Measurements from ENCODE around the gene CDC14A.
A peak's percentile ranks its signal among the peaks of the same experiment; 100 is the strongest.
"Not testable (repeated sequence)": the region's sequence is repeated elsewhere in the genome, so short reads cannot be mapped to it uniquely, and the experiment has no call there.

The CDC14A gene, protein sequence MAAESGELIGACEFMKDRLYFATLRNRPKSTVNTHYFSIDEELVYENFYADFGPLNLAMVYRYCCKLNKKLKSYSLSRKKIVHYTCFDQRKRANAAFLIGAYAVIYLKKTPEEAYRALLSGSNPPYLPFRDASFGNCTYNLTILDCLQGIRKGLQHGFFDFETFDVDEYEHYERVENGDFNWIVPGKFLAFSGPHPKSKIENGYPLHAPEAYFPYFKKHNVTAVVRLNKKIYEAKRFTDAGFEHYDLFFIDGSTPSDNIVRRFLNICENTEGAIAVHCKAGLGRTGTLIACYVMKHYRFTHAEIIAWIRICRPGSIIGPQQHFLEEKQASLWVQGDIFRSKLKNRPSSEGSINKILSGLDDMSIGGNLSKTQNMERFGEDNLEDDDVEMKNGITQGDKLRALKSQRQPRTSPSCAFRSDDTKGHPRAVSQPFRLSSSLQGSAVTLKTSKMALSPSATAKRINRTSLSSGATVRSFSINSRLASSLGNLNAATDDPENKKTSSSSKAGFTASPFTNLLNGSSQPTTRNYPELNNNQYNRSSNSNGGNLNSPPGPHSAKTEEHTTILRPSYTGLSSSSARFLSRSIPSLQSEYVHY

DNA sequence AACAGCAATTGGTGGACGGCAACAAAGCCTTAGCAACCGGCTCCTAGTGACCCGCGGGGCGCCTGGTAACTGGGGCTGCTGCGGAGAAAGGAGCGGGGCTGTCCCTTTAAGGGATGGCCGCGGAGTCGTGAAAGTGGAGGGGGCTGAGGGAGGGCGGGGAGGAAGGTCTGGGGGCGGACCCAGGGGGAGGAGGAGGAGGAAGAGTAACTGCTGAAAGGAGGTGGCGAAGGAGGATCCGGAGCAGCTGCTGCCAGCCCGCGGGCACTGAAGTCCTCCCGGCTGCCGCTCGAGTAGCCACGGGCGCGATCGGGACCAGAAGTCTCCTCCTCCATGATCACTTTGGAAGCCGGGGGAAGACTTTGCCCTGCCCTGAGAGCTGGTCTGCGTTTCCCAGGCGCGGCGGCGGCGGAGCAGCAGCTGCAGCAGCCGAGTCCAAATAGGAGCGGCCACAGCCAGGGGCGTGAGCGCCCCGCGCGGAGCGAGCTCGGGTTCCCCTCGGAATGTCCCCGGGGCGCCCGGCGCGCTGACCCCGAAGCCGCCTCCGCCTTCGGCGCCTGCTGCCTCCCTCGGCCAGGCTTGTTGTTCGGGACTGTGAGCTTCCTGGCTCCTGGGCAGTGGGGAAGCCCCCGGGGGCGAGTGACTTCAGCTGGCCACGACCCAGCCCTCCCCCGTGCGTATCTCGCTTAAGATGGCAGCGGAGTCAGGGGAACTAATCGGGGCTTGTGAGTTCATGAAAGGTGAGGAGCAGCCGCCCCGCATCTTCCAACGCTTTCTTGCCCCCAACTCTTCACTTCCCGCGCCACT lies at the start of gene CDC14A:
TSS of gene CDC14A (plus strand) at position 240 of the 804 bp plus-strand sequence. CDS start at position 689, 449 bp downstream.
- DNase-seq, result peak; percentile 75

DNA sequence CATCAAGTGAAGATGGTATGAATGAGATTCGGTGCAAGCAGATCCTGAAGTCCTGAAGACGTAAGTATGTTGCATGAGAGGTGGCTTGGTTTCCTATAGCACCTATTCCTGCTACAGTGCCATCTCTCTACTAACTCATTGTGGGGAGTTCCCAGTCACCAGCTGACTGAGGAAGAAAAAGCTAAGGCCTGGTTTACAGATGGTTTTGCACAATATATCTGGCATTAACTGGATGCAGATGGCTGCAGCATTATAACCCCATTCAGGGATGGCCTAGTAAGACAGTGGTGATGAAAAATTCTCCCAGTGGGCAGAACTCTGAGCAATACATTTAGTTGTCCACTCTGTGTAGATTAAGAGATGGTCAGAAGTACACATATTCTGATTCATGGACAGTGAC lies 49.6 kb upstream of the CDC14A start:
- no peak for DNase-seq

DNA sequence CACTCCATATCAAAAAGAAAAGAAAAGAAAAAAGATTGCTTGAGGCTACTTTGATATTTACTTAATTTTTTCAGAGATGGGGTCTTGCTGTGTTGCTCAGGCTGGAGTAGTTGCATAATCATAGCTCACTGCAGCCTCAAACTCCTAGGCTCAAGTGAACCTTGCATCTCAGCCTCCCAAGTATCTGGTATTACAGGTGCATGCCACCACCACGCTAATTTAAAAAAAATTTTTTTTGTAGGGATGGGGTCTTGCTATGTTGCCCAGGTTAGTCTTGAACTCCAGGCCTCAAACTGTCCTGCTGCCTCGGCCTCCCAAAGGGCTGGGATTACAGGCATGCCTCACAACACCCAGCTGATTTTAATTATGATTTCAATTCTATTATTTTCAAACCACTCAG lies 48.1 kb upstream of the CDC14A start:
- no peak for DNase-seq

DNA sequence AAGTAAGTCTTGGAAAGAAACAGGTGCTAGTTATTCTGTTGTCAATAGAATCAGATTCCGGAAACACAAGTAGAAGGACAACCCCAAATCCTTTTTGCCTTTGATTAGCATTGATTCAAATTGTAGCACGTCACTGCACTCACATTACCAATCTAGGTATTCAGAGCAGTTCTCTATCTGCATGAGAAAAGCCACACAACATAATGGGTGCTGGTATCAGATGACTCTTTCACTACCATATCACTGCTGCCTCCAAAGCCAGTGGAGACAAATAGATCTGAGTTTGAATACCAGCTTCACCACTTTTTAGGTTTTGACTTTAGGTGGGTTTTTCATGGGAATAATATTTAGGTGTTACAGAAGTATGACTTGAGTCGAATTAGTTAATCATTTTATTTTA lies 47.4 kb upstream of the CDC14A start:
- DNase-seq, result no peak

DNA sequence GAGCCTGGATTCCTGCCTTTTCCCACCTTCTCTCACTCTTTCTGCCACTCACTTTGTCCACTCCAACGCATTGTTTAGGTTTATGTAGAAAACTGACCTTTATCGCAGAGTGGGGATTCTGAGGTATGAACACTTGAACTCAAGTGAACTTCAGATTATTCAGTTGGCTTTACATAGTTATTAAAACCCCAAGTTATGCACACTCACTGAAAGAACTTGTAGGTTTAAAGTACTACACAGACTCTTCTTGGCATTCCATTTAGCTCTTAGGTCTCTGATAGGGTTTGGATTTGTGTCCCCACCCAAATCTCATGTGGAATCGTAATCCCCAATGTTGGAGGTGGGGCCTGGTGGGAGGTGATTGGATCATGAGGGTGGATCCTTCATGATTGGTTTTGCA lies 46.4 kb upstream of the CDC14A start:
- DNase-seq, result no peak

DNA sequence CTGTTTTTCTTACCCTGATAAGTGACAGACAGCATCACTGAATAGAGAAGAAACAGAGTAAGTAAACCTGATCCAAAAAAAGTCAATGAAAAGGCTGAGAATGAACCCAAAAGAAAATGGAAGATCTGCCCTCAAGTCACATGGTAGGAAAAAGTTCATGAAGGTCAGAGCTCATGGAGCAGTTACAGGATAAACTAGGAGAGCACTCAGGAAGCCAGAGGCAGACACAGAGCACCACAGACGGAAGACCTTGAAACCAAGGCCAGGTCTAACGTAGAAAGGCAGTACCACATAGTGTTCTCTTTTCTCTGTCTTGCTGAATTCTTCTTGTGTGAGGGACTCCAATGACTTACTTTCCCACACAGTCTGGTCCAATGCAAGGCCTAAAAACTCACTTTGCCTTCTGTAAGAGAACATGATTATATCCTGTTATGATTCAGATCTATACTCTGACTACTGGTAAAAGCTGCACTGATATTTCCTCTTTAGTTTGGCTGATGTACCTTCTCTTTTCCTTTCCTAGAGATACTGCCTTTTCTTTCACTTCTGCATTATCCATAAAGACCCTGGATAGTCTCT lies 45.5 kb upstream of the CDC14A start:
- no peak for DNase-seq

DNA sequence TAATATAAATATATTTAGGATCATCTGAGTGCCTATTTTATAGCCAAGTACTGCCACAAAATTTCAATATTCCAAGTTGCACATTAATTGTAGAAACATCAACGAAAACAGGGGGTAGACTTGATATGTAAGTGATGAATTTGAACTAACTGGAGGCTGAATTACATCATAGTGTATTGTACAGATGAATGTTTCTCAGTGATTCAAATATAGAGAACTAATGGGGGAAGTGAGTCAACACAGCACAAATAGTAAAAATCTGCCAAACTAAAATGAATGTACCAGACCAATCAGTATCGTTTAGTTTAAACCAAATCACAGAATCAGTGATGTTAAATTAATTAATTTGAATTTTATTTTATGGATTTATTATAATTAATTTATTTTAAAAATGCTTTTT lies 43.5 kb upstream of the CDC14A start:
- no peak for DNase-seq

DNA sequence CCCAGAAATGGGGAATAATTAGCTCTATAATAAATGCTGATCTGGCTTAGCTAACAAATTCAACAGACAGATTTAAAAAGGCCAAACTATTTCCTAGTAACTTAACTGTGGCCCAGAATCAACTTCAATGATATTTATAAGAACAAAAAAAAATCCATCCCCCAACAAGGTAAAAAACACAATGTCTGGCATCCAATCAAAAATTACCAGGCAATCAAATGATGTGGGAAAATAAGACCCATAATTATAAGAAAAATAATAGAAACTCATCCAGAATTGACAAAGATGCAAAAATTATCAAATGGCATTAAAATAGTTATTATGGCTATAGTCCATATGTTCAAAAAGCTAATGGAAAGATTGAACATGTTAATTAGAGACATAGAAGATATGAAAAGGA lies 42.4 kb upstream of the CDC14A start:
- no peak for DNase-seq

DNA sequence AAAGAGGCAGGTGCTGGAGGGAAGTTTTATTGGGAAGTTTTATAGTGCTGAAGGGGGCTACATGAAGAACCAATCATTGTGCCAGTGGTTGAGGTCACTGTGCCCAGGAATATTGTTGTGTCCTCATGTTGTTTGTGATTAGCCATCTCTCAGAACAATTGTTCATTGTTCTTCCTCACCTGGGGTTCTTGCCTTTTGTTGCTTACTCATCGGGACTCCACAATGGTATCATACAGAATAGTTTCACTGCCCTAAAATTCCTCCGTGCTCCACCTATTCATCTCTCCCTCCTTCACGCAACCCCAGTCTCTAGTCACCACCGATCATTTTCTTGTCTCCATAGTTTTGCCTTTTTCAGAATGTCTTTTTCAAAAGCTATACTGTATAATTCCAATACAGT lies 38.9 kb upstream of the CDC14A start:
- no peak for DNase-seq

DNA sequence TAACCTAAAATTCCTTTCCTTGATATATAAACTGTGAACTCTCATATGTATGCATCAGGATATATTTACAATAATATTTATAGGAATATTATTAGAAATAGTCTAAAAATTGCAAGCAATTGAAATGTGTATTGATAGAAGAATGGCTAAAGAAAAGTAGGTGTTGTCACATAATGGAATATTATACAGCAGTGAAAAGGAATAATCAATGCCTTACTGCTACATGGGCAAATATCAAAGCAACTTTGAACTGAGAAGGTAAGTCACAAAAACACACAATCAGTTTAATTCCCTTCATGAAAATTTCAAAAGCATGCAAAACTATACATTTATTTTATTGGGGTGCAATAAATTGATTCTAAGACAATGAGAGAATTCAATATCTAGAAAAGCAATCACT lies 35.7 kb upstream of the CDC14A start:
- no peak for DNase-seq

DNA sequence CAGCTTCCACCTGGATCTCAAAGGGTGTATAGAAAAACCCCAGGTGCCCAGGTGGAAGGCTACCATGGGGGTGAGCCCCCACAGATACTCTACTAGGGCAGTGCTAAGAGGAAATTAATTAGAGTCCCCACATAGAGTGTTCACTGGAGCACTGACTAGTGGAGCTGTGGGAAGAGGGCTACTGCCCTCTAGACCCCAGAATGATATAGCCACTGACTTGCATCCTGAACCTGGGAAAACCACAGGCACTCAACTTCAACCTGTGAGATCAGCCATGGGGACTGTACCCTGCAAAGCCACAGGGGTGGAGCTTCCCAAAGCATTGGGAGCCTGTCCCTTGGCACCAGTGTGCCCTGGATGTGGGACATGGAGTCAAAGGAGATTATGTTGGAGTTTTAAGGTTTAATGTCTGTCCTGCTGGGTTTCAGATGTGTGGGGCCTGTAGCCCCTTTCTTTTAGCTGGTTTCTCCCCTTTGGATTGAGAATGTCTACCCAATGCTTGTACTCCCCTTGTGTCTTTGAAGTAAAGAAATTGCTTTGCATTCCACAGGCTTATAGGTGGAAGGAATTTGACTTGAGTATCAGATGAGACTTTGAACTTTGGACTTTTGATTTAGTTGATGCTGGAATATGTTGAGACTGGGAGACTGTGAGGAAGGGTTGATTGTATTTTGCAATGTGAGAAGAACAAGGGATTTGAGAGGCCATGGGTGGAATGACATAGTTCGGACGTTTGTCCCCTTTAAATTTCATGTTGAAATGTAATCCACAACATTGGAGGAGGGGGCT lies 31.8 kb upstream of the CDC14A start:
- DNase-seq, result no peak

DNA sequence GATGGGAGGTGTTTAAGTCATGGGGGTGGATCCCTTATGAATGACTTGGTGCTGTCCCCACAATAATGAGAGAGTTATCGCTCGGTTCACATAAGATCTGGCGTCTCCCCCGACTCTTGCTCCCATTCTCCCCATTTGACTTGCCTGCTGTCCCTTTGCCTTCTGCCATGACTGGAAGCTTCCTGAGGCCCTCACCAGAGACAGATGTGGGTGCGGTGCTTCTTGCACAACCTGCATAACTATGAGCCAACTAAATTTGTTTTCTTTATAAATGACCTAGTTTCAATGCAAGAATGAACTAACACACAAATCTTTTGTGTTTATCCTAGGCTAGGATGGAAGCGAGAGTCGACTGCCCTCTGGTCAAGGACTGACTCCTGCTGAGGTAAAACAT lies 31.2 kb upstream of the CDC14A start:
- no peak for DNase-seq

DNA sequence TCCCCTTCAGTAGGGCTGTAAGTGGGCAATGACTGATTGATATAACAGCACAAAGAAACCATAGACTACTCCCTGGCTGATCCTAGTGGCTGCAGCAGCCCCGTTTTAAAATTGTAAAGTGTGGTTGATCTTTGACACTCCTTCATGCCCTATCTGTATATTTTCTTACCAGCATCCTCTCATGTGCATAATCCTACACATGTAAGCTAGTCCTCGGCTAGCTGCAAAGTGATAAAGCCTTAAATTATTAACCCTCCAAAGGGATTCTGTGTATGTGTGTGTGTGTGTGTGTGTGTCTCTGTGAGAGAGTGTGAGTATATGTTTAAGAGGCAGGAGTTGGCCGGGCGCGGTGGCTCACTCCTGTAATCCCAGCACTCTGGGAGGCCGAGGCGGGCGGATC lies 30.8 kb upstream of the CDC14A start:
- DNase-seq, result no peak

DNA sequence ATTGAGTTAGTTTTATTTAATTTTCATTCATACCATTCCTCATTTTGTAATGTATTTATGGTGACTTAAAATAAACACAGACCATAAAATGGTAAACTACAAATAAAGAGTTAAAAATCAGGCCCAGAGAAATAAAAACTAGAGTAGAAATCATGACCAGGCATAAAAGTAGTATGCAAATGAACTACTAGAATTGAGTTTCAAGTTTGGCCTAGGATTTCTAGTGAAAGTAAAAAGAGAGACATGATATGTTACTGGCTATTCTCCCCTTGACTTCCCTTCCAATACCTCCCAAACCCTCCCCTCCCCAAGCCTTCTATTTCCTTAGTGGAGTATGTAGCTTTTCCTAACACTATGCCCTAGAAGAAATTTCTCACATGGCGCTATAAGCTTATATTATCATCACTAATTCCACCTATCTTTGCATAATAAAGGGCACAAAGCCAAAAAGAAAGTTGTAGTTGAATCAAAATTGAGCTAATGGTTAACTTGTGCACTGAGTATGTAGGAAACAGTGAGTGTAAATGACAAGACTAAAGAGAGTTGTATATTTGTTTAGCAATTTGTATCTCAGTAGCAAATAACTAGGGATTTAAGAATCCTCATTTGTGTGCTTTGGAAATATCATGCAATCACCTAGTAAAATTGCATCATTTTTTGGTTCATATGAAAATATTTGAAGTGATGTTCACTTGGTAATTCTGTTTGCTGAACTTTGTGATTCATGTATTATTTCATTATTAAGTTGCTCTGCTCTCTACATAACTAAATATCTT lies 29.7 kb upstream of the CDC14A start:
- DNase-seq, result no peak

DNA sequence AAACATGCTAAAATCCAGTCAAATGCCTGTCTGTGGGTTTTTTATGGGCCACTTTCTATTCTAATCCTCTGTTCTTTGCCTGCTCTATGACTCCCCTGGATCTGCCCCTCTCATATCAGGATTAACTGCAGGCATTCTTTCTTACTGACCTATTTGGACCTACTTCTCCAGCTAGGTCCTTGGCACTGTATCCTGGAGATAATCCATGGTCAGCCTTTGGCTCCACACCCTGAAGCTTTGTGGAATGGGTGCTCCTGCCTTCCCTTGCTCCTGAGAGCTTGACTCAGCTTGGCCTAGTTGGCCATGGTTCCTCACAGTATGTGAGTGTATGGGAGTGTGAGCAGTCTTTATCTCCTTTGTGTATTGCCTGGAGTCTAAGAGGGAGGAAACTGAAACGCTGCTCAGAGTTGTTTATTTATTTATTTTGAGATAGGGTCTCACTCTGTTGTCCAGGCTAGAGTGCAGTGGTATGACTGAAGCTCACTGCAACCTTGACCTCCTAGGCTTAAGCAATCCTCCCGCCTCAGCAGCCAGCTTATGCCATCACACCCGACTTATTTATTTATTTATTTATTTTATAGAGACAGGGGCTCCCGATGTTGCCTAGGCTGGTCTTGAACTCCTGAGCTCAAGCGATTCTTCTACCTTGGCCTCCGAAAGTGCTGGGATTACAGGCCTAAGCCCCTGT lies 28.7 kb upstream of the CDC14A start:
- DNase-seq, result no peak

DNA sequence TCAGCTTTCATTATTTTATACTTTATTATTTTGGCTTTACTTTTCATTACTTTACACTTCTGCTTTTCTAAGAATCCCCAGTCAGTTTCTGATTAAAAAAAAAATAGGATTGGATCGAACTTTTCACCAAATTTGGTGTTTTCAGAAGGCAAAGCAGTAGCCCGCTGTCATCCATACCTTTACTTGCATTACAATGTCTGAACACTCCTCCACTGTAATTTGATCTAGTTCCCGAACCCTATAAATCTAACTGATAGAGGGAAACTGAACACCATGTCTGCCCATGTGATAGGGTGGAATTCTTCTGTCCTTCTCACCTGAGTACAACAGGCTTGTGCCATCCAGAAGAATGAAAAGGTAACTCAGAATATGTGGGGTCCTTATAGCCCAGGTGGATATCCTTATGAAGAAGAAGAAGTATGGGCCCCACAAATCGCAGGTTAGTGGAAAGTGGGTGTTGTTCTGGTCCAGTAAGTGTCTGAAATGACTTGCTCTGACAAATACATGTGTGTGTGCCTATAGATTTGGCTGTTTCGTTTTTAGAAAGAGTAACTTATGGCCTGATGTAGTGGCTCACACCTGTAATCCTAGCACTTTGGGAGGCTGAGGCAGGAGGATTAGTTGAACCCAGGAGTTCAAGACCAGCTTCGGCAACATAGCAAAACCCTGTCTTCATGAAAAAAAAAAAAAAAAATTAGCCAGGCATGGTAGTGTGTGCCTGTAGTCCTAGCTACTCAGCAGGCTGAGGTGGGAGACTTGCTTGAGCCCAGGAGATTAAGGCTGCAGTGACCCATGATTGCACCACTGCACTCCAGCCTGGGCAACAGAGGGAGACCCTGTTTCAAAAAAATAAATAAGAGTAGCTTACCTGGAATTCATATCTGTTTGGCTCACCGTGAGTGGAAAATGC lies 26.6 kb upstream of the CDC14A start:
- no peak for DNase-seq

DNA sequence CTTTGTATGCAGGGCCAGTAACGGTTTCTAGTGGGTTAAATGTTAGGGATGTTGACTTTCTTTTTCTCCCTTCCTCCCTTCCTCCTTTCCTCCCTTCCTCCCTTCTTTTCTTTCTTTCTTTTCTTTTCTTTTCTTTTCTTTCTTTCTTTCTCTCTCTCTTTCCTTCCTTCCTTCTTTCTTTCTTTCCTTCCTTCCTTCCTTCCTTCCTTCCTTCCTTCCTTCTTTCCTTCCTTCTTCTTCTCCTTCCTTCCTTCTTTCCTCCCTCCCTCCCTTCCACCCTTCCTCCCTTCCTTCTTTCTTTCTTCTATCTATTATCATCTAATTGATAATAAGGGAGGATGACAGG lies 26.0 kb upstream of the CDC14A start:
- DNase-seq, result not testable (repeated sequence)

DNA sequence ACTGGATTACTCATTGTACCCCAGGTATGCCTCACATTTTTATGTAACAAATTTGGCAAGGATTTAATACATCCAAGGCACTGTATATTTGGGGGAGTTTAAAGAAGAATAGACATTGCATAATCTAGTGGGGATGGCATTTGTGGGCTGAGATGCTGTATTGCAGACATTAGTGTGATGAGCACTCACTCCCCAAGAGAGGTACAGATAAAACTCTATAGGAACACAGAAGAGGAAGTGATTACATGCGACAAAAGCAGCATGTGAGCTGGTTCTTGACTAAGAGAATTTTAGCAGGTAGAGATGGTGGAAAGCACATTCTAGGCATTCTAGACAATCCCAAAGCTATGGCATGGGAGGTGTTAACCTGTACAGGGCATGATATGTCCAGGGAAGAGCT lies 24.2 kb upstream of the CDC14A start:
- DNase-seq, result no peak

DNA sequence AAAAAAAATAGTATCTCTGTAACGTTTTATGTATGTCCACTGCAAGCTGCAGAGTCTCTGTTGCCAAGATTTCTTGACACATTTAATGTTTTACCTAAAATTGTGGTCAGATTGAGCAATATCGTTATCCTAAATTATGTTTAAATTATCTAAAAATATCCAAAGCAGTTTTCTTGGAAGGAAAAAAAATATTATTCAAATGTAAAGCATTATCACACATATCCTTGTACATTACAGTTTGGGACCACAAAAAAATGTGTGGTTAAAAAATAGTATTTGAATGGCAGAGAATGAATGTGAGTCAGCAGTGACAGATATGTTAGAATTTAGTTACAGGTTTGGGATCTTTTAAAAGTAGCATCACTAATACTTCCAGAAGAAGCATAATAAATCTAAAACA lies 21.2 kb upstream of the CDC14A start:
- not testable (repeated sequence) for DNase-seq

DNA sequence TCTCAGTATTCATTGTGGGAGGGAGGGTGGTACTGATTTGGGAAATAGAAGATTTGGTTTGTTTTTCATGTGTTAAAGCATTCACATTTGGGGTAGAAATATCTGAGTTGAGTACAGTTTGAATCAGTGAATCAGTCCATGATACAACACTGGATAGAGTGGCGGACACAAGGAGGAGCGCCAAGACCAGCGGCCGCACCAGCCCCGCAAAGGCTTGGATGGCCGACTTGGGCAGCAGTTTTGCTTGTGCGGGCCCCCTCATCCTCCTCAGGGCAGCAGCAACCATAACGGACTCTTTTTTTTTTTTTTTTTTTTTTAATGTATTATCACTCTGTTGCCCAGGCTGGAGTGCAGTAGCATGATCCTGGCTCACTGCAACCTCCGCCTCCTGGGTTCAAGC lies 20.0 kb upstream of the CDC14A start:
- DNase-seq, result no peak

Data from stimulated activated CD4-positive, alpha-beta T cell treated with anti-CD3 and anti-CD28 coated beads, Interleukin-12 subunit alpha, Interleukin-12 subunit beta, amount 100 ng/mL, for 4 hours (primary cell).